WERI-Rb-1 (cell line): ENCODE measurements around the gene MUC21.
"Not testable (repeated sequence)": the region's sequence is repeated elsewhere in the genome, so short reads cannot be mapped to it uniquely, and the experiment has no call there.

Source experiments
- DNase-seq: peaks from one replicate; pipeline ENCODE4 v3.0.0-alpha.2; 2020
- H3K27ac ChIP-seq: fragments of 250-450 bp; sonication (Bioruptor Pico); 2 replicates; pipeline ENCODE4 v1.5.1; 2020; ENCODE audit warnings: mild to moderate bottlenecking, moderate library complexity
- H3K27me3 ChIP-seq: fragments of 250-450 bp; sonication (Bioruptor Pico); 2 replicates; pipeline ENCODE4 v1.5.1; 2021; ENCODE audit warnings: mild to moderate bottlenecking, low read depth, moderate library complexity; ENCODE audit not compliant: insufficient read depth, severe bottlenecking
- H3K36me3 ChIP-seq: fragments of 250-450 bp; sonication (Bioruptor Pico); 2 replicates; pipeline ENCODE4 v1.5.1; 2020; ENCODE audit warnings: mild to moderate bottlenecking, moderate library complexity
- H3K4me3 ChIP-seq: 2 replicates; pipeline ENCODE4 v1.5.1; 2011; ENCODE audit warnings: low read depth, mild to moderate bottlenecking, control low read depth, low read length
- H3K9me3 ChIP-seq: fragments of 250-450 bp; sonication (Bioruptor Pico); 2 replicates; pipeline ENCODE4 v1.5.1; 2021; ENCODE audit warnings: mild to moderate bottlenecking, moderate library complexity; ENCODE audit not compliant: severe bottlenecking
- CTCF ChIP-seq: IDR thresholded peaks from 2 replicates; pipeline ENCODE4 v1.5.1; 2011; ENCODE audit warnings: low read depth, mild to moderate bottlenecking, control low read depth, inconsistent platforms, low read length

Gene MUC21

GRCh38 chr6:30991891-30992290, 8.4 kb downstream of the MUC21 start:
- Histone ChIP-seq H3K36me3 (no peaks in the 10 kb centered on the region), H3K9me3 (peaks cover 15% of the 10 kb centered on the region), H3K27ac (no peak overlapping the region), H3K27me3 (peaks cover 28% of the 10 kb centered on the region), H3K4me3 (no peak overlapping the region)
- DNase-seq, result no peak
- no peak for TF ChIP-seq CTCF

- DNase-seq, result no peak
- no peak for TF ChIP-seq CTCF
Observed at GRCh38 chr6:30997301-30997700, 13.8 kb downstream of the MUC21 start.

GRCh38 chr6:30998785-30999184, 15.3 kb downstream of the MUC21 start:
- peaks cover 8% of the 10 kb centered on the region for H3K9me3 ChIP-seq
- H3K36me3 ChIP-seq, result no peaks in the 10 kb centered on the region
- H3K27me3 ChIP-seq, result peaks cover 8% of the 10 kb centered on the region
- TF ChIP-seq CTCF, result no peak
- DNase-seq, result no peak
- H3K4me3 ChIP-seq, result no peak overlapping the region
- no peak overlapping the region for H3K27ac ChIP-seq

More at GRCh38 chr6:30997301-30997700, 13.8 kb downstream of the MUC21 start:
- peaks cover 5% of the 10 kb centered on the region for H3K27me3 ChIP-seq
- peaks cover 12% of the 10 kb centered on the region for H3K9me3 ChIP-seq
- H3K36me3 ChIP-seq, result no peaks in the 10 kb centered on the region
- H3K4me3 ChIP-seq, result no peak overlapping the region
- no peak overlapping the region for H3K27ac ChIP-seq

- H3K4me3 ChIP-seq, H3K27ac ChIP-seq, H3K9me3 ChIP-seq, H3K36me3 ChIP-seq, DNase-seq: not testable (repeated sequence)
- peaks cover 10% of the 10 kb centered on the region for H3K27me3 ChIP-seq
Observed at GRCh38 chr6:31000067-31000860, 16.7 kb downstream of the MUC21 start.

- Histone ChIP-seq H3K27me3 (peaks cover 22% of the 10 kb centered on the region), H3K36me3 (no peaks in the 10 kb centered on the region), H3K4me3 (no peak overlapping the region), H3K9me3 (peaks cover 2% of the 10 kb centered on the region), H3K27ac (no peak overlapping the region)
- no peak for DNase-seq
- no peak for TF ChIP-seq CTCF
Observed at GRCh38 chr6:31001281-31001888, 17.9 kb downstream of the MUC21 start.

GRCh38 chr6:31002471-31002870, 19.0 kb downstream of the MUC21 start:
- no peak for TF ChIP-seq CTCF
- Histone ChIP-seq H3K36me3 (no peaks in the 10 kb centered on the region), H3K9me3 (peaks cover 2% of the 10 kb centered on the region), H3K27me3 (peaks cover 33% of the 10 kb centered on the region), H3K27ac (no peak overlapping the region), H3K4me3 (no peak overlapping the region)
- DNase-seq, result no peak
